ENCODE measurements around the gene ADCY2.

- TF ChIP-seq CTCF (IDR thresholded peaks at IDR 0.05; ENCODE audit: low read depth, low read length) (no peak), EZH2phosphoT487 (IDR thresholded peaks at IDR 0.05; ENCODE audit: low read depth) (no peak)
Measured at GRCh38 chr5:7663808-7664207, 267.9 kb downstream of the ADCY2 start.

Data from OCI-LY3 (cell line).